Measurements from ENCODE around the gene CBX8. TPM values are rescaled to one million over a fixed set of nuclear protein-coding genes. Genes with fewer than 3 reads are reported as not detected.

The CBX8 gene
- total and polyA plus RNA-seq, 2 of the 8 experiments (the other 6 are each of a cell fraction or from before 2014, with no cell fraction given) = 0.09 to 2.1 TPM

- Histone ChIP-seq H2BK5ac (ENCODE audit: low read depth, low read length) (no peak overlapping the region), H4K5ac (ENCODE audit: insufficient read length, low read depth, low read length) (no peak overlapping the region), H4K91ac (replicated peaks; ENCODE audit: insufficient read length, low read length) (no peak overlapping the region), H3K4me2 (ENCODE audit: insufficient read depth in 1 of 2, low read depth in 2 of 2, low read length in 2 of 2) (no peak overlapping the region), H3K14ac (ENCODE audit: insufficient read length) (no peak overlapping the region), H3K79me1 (ENCODE audit: low read depth, low read length) (no peaks in the 10 kb centered on the region), H3K18ac (ENCODE audit: extremely low read depth, low read length) (no peak overlapping the region), H3K56ac (replicated peaks; ENCODE audit: insufficient read length, low read depth, low read length) (no peak overlapping the region), H2BK120ac (replicated peaks; ENCODE audit: low read depth, low read length) (no peak overlapping the region), H3K4ac (replicated peaks; ENCODE audit: insufficient read length, low read depth, low read length) (no peak overlapping the region), H3K9ac (replicated peaks in 1 of 4; ENCODE audit: extremely low read depth in 1 of 4, low read depth in 3 of 4, low read length in 3 of 4) (peak overlapping the region in 1 of 4 experiments; percentile 21; a peak in 1 of 7 replicates), H2BK15ac (ENCODE audit: low read length) (no peak overlapping the region), H4K20me1 (replicated peaks in 1 of 2; ENCODE audit: control insufficient read depth in 1 of 2, insufficient read depth in 2 of 2, low read length in 2 of 2) (no peaks in the 10 kb centered on the region), H3K9me3 (ENCODE audit: insufficient read depth in 2 of 2, low read depth in 1 of 2, low read length in 1 of 2) (no peaks in the 10 kb centered on the region), H2AFZ (ENCODE audit: low read length) (no peak overlapping the region), H2BK12ac (ENCODE audit: low read depth, low read length) (no peak overlapping the region), H2BK20ac (ENCODE audit: low read length) (no peak overlapping the region), H3K23me2 (ENCODE audit: low read depth, low read length) (no peaks in the 10 kb centered on the region), H3K36me3 (ENCODE audit: control insufficient read depth in 2 of 4, insufficient read depth in 4 of 4, low read length in 3 of 4) (no peaks in the 10 kb centered on the region), H3K27me3 (replicated peaks in 1 of 4; ENCODE audit: control insufficient read depth in 3 of 4, extremely low read depth in 1 of 4, insufficient read depth in 3 of 4, low read length in 3 of 4) (no peaks in the 10 kb centered on the region; a peak in 1 of 7 replicates), H4K8ac (ENCODE audit: extremely low read depth, insufficient read depth, low read length) (no peak overlapping the region; the same call in 1 of the 2 replicates), H3K79me2 (ENCODE audit: control insufficient read depth in 1 of 2, insufficient read depth in 2 of 2, low read length in 2 of 2) (no peaks in the 10 kb centered on the region), H3K4me3 (ENCODE audit: extremely low read depth in 1 of 4, insufficient read depth in 2 of 4, low read depth in 3 of 4, low read length in 4 of 4) (no peak overlapping the region), H3K23ac (ENCODE audit: insufficient read length) (no peak overlapping the region), H3K27ac (ENCODE audit: low read depth, low read length) (no peak overlapping the region), H3K4me1 (replicated peaks in 1 of 4; ENCODE audit: control insufficient read depth in 3 of 4, insufficient read depth in 4 of 4, low read length in 3 of 4) (no peaks in the 10 kb centered on the region; a peak in 1 of 7 replicates), H2AK5ac (ENCODE audit: low read depth, low read length) (no peak overlapping the region)
- ChIA-PET POLR2A (ENCODE audit: partially characterized antibody) (interaction anchor here (1.4 kb wide), 1 partner anchor 31 kb away, joined by 5 read pairs; no protein-coding TSS in a partner anchor), CTCF (ENCODE audit: partially characterized antibody) (interaction anchor here (0.6 to 5.5 kb wide), 2 partner anchors 13 to 48 kb away, joined by 5 to 29 read pairs; no protein-coding TSS in a partner anchor)
- no peak for DNase-seq (ENCODE audit: low read depth in 1 of 2, low spot score in 2 of 2)
- FAIRE-seq = no peak
- 90% methylated on average over 14 of the region's 14 CpGs; no CpG with 5 or more reads in 1 of the 2 experiments for WGBS, 2 experiments (ENCODE audit: extremely low coverage in 1 of 2, insufficient coverage in 1 of 2, insufficient read length in 1 of 2, insufficient replicate concordance in 2 of 2, low coverage in 1 of 2, low lambda C conversion rate in 2 of 2, missing lambda C conversion rate in 1 of 2)
- TF ChIP-seq ZNF274 (IDR thresholded peaks at IDR 0.05; ENCODE audit: borderline replicate concordance, extremely low read depth, low read length) (no peak), KDM5A (IDR thresholded peaks at IDR 0.05; ENCODE audit: low read length) (no peak), KDM1A (IDR thresholded peaks at IDR 0.05; ENCODE audit: borderline replicate concordance, low read length) (no peak), JUN (IDR thresholded peaks at IDR 0.05; ENCODE audit: low read depth, low read length) (no peak), EZH2 (IDR thresholded peaks at IDR 0.05; ENCODE audit: low read depth, low read length, severe bottlenecking) (no peak), FOSL1 (IDR thresholded peaks at IDR 0.05; ENCODE audit: insufficient read depth, low read depth, low read length) (no peak), SUZ12 (IDR thresholded peaks at IDR 0.05; ENCODE audit: low read length) (no peak), GTF2F1 (IDR thresholded peaks at IDR 0.05; ENCODE audit: borderline replicate concordance, low read depth, low read length) (no peak), RXRA (IDR thresholded peaks at IDR 0.05; ENCODE audit: insufficient read depth, low read depth, low read length) (no peak), SAP30 (IDR thresholded peaks at IDR 0.05; ENCODE audit: insufficient read depth, insufficient replicate concordance, low read length) (no peak), RBBP5 (IDR thresholded peaks at IDR 0.05; ENCODE audit: borderline replicate concordance, low read depth, low read length) (no peak), GABPA (IDR thresholded peaks at IDR 0.05; ENCODE audit: borderline replicate concordance, insufficient read depth, low read length) (no peak), SP4 (IDR thresholded peaks at IDR 0.05; ENCODE audit: low read length) (no peak)
- TF ChIP-seq, protein P1, sequence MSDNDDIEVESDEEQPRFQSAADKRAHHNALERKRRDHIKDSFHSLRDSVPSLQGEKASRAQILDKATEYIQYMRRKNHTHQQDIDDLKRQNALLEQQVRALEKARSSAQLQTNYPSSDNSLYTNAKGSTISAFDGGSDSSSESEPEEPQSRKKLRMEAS (IDR thresholded peaks at IDR 0.05) = no peak
These were observed 41.3 kb downstream of the CBX8 start for GRCh38 chr17:79755591-79755990.

Data from H1 (cell line).